GM23338 (cell line): Measurements from ENCODE around the gene DNM2. TPM values are rescaled to one million over a fixed set of nuclear protein-coding genes. Genes with fewer than 3 reads are reported as not detected.
A peak's percentile ranks its signal among the peaks of the same experiment; 100 is the strongest.

Experiments
- ATAC-seq: fragments of 200-7000 bp; cut with Tn5 transposase; 3 replicates; pipeline ENCODE4 v1.9.1; 2020
- DNase-seq: peaks from one replicate; pipeline ENCODE4 v3.0.0-alpha.2; 2015; ENCODE audit warnings: low spot score
- H2AFZ ChIP-seq: fragments of 200-600 bp; sonication (generic); 2 replicates; pipeline ENCODE4 v1.8.0; 2016; ENCODE audit warnings: antibody characterized with exemption, mild to moderate bottlenecking, moderate library complexity
- H3F3A ChIP-seq: fragments of 200-600 bp; sonication (generic); replicated peaks from 2 replicates; pipeline ENCODE4 v1.8.0; 2017; ENCODE audit warnings: antibody characterized with exemption, mixed run types, low read depth
- H3K27ac ChIP-seq: fragments of 200-600 bp; sonication (generic); 2 replicates; pipeline ENCODE4 v1.6.1; 2016; ENCODE audit warnings: low read depth
- H3K27me3 ChIP-seq: fragments of 200-600 bp; sonication (generic); 2 replicates; pipeline ENCODE4 v1.8.0; 2016; ENCODE audit warnings: mild to moderate bottlenecking, mixed run types, moderate library complexity; ENCODE audit not compliant: insufficient read depth
- H3K36me3 ChIP-seq: fragments of 200-600 bp; sonication (generic); 2 replicates; pipeline ENCODE4 v1.8.0; 2016; ENCODE audit warnings: mild to moderate bottlenecking; ENCODE audit not compliant: insufficient read depth
- H3K4me1 ChIP-seq: fragments of 200-600 bp; sonication (generic); 2 replicates; pipeline ENCODE4 v1.8.0; 2016; ENCODE audit warnings: mild to moderate bottlenecking, moderate library complexity; ENCODE audit not compliant: insufficient read depth
- H3K4me2 ChIP-seq: fragments of 200-600 bp; sonication (generic); 2 replicates; pipeline ENCODE4 v1.7.1; 2017; ENCODE audit warnings: mixed run types
- H3K4me3 ChIP-seq: fragments of 200-600 bp; sonication (generic); 2 replicates; pipeline ENCODE4 v1.6.1; 2016; ENCODE audit warnings: mixed run types
- H3K79me2 ChIP-seq: fragments of 200-600 bp; sonication (generic); replicated peaks from 2 replicates; pipeline ENCODE4 v1.8.0; 2017; ENCODE audit warnings: mild to moderate bottlenecking; ENCODE audit not compliant: insufficient read depth
- H3K9me2 ChIP-seq: fragments of 200-600 bp; sonication (generic); 2 replicates; pipeline ENCODE4 v1.8.0; 2017; ENCODE audit not compliant: insufficient read depth
- H4K20me1 ChIP-seq: fragments of 200-600 bp; sonication (generic); replicated peaks from 2 replicates; pipeline ENCODE4 v1.8.0; 2017; ENCODE audit warnings: mild to moderate bottlenecking; ENCODE audit not compliant: insufficient read depth
- H3K27ac Mint-ChIP-seq: 2 replicates; pipeline ENCODE4 v1.8.0; 2020; ENCODE audit warnings: inconsistent platforms, mild to moderate bottlenecking, moderate library complexity, mixed read lengths
- H3K27me3 Mint-ChIP-seq: 3 replicates; pipeline ENCODE4 v1.8.0; 2022; ENCODE audit warnings: low read depth, mild to moderate bottlenecking, moderate library complexity, mixed read lengths, inconsistent platforms; ENCODE audit not compliant: insufficient read depth, poor library complexity
- H3K36me3 Mint-ChIP-seq: 3 replicates; pipeline ENCODE4 v1.8.0; 2021; ENCODE audit warnings: low read depth, mild to moderate bottlenecking, inconsistent platforms, moderate library complexity, mixed read lengths
- H3K4me1 Mint-ChIP-seq: 3 replicates; pipeline ENCODE4 v1.8.0; 2020; ENCODE audit warnings: mild to moderate bottlenecking, inconsistent platforms, mixed read lengths
- H3K4me3 Mint-ChIP-seq: 3 replicates; pipeline ENCODE4 v1.8.0; 2021; ENCODE audit warnings: moderate library complexity, mild to moderate bottlenecking, inconsistent platforms, mixed read lengths
- H3K9me3 Mint-ChIP-seq: 3 replicates; pipeline ENCODE4 v1.8.0; 2020; ENCODE audit warnings: moderate library complexity, mild to moderate bottlenecking, inconsistent platforms, mixed read lengths
- CREB1 ChIP-seq: fragments of 250-450 bp; sonication (Bioruptor Pico); IDR thresholded peaks from 2 replicates; pipeline ENCODE4 v1.5.0; 2020; ENCODE audit warnings: low read depth, mild to moderate bottlenecking, moderate library complexity
- EZH2 ChIP-seq: fragments of 200-600 bp; sonication (generic); IDR thresholded peaks from one replicate; pipeline ENCODE4 v1.8.0; 2017; ENCODE audit warnings: antibody characterized with exemption, mild to moderate bottlenecking, low read depth; ENCODE audit not compliant: unreplicated experiment
- JUNB ChIP-seq: IDR thresholded peaks from one replicate; pipeline ENCODE4 v1.6.1; 2016; ENCODE audit warnings: antibody characterized with exemption; ENCODE audit not compliant: unreplicated experiment
- NANOG ChIP-seq: IDR thresholded peaks from 2 replicates; pipeline ENCODE4 v1.6.1; 2016; ENCODE audit warnings: antibody characterized with exemption, borderline replicate concordance
- POLR2AphosphoS5 ChIP-seq: IDR thresholded peaks from 2 replicates; pipeline ENCODE4 v1.6.1; 2016; ENCODE audit warnings: antibody characterized with exemption, low read depth
- STAT1 ChIP-seq: IDR thresholded peaks from one replicate; pipeline ENCODE4 v1.6.1; 2016; ENCODE audit warnings: antibody characterized with exemption; ENCODE audit not compliant: unreplicated experiment
- polyA plus RNA-seq: library from polyadenylated mRNA; unstranded; fragments of >200 nt; fragmentation: Nextera tagmentation; extraction: Ambion mirVana; gene quantifications from 2 replicates; pipeline ENCODE4 v1.2.1, GENCODE V29; 2016
- total RNA-seq: library from RNA; depleted of rRNA; stranded (reverse); fragments of >200 nt; shearing (Covaris generic); gene quantifications from 2 replicates; pipeline ENCODE4 v1.2.3, GENCODE V29; 2014
- TF ChIP-seq, protein P1 (sequence below): IDR thresholded peaks from one replicate; pipeline ENCODE4 v1.6.1; 2018; ENCODE audit warnings: antibody characterized with exemption; ENCODE audit not compliant: unreplicated experiment
- TF ChIP-seq, protein P2 (sequence below), 2 experiments: fragments of 200-600 bp in 1 of 2; sonication (generic) in 1 of 2; conservative IDR thresholded peaks; 2 replicates each; pipeline versions ENCODE4 v1.5.1 to v1.6.1; 2016 to 2017; ENCODE audit warnings: antibody characterized with exemption in 2 of 2, low read depth in 2 of 2, mild to moderate bottlenecking in 2 of 2, moderate library complexity in 1 of 2

DNM2 gene
- total and polyA plus RNA-seq, 2 experiments from 2014 or later: 40.7 to 138 TPM

DNA sequence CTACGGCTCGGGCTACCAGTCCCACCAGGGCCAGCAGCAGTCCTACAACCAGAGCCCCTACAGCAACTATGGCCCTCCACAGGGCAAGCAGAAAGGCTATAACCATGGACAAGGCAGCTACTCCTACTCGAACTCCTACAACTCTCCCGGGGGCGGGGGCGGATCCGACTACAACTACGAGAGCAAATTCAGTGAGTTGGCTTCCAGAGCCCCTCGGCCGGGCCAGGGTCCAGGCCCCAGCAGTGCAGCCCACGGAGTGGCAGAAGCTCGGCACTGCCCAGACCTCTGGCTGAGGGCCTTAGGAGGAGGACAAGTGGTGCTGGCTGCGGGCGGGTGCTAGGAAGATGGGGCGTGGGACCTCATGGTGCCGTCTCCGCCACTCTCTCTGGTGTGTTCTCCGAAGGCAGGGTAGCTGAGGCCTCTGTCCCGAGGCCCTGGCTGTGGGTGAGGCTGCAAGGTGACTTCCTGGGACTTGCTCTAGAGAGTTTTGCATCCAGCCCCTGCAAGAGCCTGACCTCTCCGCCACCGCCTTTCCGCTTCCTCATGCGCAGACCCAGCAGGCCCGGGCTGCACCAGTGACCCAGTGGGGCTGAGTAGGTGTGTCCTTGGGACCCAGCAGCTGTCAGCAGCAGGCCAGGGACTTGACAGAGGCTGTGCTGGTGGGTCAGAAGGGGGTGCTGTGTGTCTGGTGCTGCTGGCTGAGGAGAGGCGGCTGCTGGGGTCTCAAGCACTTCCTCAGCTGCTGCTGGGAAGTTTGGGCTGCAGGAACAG is 30.2 kb upstream of the DNM2 start:
- Histone ChIP-seq H3K4me2 (no peak overlapping the region), H2AFZ (no peak overlapping the region), H3F3A (peaks cover 76% of the 10 kb centered on the region), H3K27ac (no peak overlapping the region), H3K27me3 (no peaks in the 10 kb centered on the region), H3K4me3 (no peak overlapping the region), H3K36me3 (peaks cover 82% of the 10 kb centered on the region), H3K4me1 (peaks cover 5% of the 10 kb centered on the region; the same call in 1 of the 2 replicates), H3K79me2 (peaks cover 40% of the 10 kb centered on the region), H4K20me1 (peaks cover 62% of the 10 kb centered on the region), H3K9me2 (no peaks in the 10 kb centered on the region)
- H3K36me3 Mint-ChIP-seq: peaks cover 97% of the 10 kb centered on the region
- H3K9me3 Mint-ChIP-seq: no peaks in the 10 kb centered on the region; the same call in 2 of the 3 replicates
- TF ChIP-seq, protein P1, sequence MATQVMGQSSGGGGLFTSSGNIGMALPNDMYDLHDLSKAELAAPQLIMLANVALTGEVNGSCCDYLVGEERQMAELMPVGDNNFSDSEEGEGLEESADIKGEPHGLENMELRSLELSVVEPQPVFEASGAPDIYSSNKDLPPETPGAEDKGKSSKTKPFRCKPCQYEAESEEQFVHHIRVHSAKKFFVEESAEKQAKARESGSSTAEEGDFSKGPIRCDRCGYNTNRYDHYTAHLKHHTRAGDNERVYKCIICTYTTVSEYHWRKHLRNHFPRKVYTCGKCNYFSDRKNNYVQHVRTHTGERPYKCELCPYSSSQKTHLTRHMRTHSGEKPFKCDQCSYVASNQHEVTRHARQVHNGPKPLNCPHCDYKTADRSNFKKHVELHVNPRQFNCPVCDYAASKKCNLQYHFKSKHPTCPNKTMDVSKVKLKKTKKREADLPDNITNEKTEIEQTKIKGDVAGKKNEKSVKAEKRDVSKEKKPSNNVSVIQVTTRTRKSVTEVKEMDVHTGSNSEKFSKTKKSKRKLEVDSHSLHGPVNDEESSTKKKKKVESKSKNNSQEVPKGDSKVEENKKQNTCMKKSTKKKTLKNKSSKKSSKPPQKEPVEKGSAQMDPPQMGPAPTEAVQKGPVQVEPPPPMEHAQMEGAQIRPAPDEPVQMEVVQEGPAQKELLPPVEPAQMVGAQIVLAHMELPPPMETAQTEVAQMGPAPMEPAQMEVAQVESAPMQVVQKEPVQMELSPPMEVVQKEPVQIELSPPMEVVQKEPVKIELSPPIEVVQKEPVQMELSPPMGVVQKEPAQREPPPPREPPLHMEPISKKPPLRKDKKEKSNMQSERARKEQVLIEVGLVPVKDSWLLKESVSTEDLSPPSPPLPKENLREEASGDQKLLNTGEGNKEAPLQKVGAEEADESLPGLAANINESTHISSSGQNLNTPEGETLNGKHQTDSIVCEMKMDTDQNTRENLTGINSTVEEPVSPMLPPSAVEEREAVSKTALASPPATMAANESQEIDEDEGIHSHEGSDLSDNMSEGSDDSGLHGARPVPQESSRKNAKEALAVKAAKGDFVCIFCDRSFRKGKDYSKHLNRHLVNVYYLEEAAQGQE: no peak
- TF ChIP-seq STAT1: no peak
- TF ChIP-seq, protein P2, sequence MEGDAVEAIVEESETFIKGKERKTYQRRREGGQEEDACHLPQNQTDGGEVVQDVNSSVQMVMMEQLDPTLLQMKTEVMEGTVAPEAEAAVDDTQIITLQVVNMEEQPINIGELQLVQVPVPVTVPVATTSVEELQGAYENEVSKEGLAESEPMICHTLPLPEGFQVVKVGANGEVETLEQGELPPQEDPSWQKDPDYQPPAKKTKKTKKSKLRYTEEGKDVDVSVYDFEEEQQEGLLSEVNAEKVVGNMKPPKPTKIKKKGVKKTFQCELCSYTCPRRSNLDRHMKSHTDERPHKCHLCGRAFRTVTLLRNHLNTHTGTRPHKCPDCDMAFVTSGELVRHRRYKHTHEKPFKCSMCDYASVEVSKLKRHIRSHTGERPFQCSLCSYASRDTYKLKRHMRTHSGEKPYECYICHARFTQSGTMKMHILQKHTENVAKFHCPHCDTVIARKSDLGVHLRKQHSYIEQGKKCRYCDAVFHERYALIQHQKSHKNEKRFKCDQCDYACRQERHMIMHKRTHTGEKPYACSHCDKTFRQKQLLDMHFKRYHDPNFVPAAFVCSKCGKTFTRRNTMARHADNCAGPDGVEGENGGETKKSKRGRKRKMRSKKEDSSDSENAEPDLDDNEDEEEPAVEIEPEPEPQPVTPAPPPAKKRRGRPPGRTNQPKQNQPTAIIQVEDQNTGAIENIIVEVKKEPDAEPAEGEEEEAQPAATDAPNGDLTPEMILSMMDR (conservative IDR thresholded peaks at IDR 0.05; ENCODE audit: low read depth in 2 of 2): no peak
- TF ChIP-seq EZH2: no peak
- no peak for TF ChIP-seq NANOG
- no peak for TF ChIP-seq JUNB
- 0 out of 2 replicates have a peak, but pooled peaks have one; percentile 5 for TF ChIP-seq POLR2AphosphoS5
- no peak for TF ChIP-seq CREB1 (CRISPR knock-in tag)
- DNase-seq (no peak), ATAC-seq (no peak)
- peak overlapping the region; percentile 72; the same call in 1 of the 2 replicates for H3K27ac Mint-ChIP-seq
- H3K4me3 Mint-ChIP-seq: no peak overlapping the region
- H3K4me1 Mint-ChIP-seq: peaks cover 13% of the 10 kb centered on the region
- peaks cover 26% of the 10 kb centered on the region for H3K27me3 Mint-ChIP-seq
